ENCODE measurements around the gene ABTB2.

Gene ABTB2

DNA sequence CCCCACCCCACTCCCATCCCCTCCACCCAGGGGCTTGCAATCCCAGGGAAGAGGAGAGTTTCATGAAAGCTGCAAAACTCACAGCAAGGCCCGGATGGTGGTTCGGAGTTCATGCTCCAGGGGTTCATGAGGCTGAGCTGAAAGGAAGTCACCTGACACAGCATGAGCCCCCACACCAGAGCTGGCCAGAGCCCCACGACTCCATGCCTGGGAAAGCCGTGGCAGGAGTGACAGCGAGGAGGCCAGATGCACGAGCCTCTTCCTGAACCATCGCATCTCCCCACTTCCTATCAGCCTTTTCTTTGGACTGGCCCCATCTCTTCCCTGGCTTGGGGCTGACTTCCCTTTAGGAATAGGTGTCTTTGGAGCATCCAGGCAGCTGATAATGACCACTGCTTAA, 105.8 kb downstream of the ABTB2 start:
- H3K4me3 ChIP-seq (replicated peaks; ENCODE audit: insufficient read depth, low read length): no peak overlapping the region
- no peak overlapping the region for H3K27ac ChIP-seq (replicated peaks)
- no peaks in the 10 kb centered on the region for H3K27me3 ChIP-seq (ENCODE audit: insufficient read depth, poor library complexity, severe bottlenecking)
- DNase-seq (ENCODE audit: low read depth in 1 of 2, low spot score in 1 of 2): no peak
- TF ChIP-seq, protein P1, sequence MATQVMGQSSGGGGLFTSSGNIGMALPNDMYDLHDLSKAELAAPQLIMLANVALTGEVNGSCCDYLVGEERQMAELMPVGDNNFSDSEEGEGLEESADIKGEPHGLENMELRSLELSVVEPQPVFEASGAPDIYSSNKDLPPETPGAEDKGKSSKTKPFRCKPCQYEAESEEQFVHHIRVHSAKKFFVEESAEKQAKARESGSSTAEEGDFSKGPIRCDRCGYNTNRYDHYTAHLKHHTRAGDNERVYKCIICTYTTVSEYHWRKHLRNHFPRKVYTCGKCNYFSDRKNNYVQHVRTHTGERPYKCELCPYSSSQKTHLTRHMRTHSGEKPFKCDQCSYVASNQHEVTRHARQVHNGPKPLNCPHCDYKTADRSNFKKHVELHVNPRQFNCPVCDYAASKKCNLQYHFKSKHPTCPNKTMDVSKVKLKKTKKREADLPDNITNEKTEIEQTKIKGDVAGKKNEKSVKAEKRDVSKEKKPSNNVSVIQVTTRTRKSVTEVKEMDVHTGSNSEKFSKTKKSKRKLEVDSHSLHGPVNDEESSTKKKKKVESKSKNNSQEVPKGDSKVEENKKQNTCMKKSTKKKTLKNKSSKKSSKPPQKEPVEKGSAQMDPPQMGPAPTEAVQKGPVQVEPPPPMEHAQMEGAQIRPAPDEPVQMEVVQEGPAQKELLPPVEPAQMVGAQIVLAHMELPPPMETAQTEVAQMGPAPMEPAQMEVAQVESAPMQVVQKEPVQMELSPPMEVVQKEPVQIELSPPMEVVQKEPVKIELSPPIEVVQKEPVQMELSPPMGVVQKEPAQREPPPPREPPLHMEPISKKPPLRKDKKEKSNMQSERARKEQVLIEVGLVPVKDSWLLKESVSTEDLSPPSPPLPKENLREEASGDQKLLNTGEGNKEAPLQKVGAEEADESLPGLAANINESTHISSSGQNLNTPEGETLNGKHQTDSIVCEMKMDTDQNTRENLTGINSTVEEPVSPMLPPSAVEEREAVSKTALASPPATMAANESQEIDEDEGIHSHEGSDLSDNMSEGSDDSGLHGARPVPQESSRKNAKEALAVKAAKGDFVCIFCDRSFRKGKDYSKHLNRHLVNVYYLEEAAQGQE (IDR thresholded peaks at IDR 0.05; ENCODE audit: insufficient replicate concordance, low read depth): no peak
- no peak for TF ChIP-seq SPI1 (IDR thresholded peaks at IDR 0.05; ENCODE audit: borderline replicate concordance, low read depth)
- TF ChIP-seq, protein P2, sequence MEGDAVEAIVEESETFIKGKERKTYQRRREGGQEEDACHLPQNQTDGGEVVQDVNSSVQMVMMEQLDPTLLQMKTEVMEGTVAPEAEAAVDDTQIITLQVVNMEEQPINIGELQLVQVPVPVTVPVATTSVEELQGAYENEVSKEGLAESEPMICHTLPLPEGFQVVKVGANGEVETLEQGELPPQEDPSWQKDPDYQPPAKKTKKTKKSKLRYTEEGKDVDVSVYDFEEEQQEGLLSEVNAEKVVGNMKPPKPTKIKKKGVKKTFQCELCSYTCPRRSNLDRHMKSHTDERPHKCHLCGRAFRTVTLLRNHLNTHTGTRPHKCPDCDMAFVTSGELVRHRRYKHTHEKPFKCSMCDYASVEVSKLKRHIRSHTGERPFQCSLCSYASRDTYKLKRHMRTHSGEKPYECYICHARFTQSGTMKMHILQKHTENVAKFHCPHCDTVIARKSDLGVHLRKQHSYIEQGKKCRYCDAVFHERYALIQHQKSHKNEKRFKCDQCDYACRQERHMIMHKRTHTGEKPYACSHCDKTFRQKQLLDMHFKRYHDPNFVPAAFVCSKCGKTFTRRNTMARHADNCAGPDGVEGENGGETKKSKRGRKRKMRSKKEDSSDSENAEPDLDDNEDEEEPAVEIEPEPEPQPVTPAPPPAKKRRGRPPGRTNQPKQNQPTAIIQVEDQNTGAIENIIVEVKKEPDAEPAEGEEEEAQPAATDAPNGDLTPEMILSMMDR (IDR thresholded peaks at IDR 0.05; ENCODE audit: insufficient read depth, low read length): no peak
- TF ChIP-seq GABPA (IDR thresholded peaks at IDR 0.05; ENCODE audit: low read depth): no peak
- TF ChIP-seq POLR2AphosphoS5 (IDR thresholded peaks at IDR 0.05; ENCODE audit: low read depth): no peak

DNA sequence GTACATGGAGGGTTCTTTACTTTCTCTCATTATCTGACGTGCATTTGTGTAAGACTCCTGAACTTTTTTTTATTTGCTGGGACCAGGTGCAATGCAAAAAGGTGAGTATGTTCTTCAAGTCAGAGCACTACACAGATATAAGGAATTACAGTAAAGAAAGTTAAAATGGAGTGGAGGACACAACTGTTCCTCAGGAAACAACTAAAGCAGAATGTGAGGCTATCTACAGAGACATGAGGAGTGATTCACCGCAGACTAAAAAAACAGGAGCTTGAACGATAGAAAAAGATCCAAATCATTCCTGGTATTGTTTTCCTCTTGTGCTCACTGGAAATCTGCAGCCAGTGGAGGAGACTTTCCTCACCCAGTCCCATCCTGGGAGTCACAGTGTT, 106.2 kb downstream of the ABTB2 start:
- no peak for DNase-seq (ENCODE audit: low read depth in 1 of 2, low spot score in 1 of 2)
- no peak for TF ChIP-seq POLR2AphosphoS5 (IDR thresholded peaks at IDR 0.05; ENCODE audit: low read depth)
- TF ChIP-seq GABPA (IDR thresholded peaks at IDR 0.05; ENCODE audit: low read depth): no peak
- TF ChIP-seq, protein P1 (IDR thresholded peaks at IDR 0.05; ENCODE audit: insufficient replicate concordance, low read depth): no peak
- TF ChIP-seq SPI1 (IDR thresholded peaks at IDR 0.05; ENCODE audit: borderline replicate concordance, low read depth): no peak
- TF ChIP-seq, protein P2 (IDR thresholded peaks at IDR 0.05; ENCODE audit: insufficient read depth, low read length): no peak
- Histone ChIP-seq H3K4me3 (replicated peaks; ENCODE audit: insufficient read depth, low read length) (no peak overlapping the region), H3K27me3 (ENCODE audit: insufficient read depth, poor library complexity, severe bottlenecking) (no peaks in the 10 kb centered on the region), H3K27ac (replicated peaks) (no peak overlapping the region)

DNA sequence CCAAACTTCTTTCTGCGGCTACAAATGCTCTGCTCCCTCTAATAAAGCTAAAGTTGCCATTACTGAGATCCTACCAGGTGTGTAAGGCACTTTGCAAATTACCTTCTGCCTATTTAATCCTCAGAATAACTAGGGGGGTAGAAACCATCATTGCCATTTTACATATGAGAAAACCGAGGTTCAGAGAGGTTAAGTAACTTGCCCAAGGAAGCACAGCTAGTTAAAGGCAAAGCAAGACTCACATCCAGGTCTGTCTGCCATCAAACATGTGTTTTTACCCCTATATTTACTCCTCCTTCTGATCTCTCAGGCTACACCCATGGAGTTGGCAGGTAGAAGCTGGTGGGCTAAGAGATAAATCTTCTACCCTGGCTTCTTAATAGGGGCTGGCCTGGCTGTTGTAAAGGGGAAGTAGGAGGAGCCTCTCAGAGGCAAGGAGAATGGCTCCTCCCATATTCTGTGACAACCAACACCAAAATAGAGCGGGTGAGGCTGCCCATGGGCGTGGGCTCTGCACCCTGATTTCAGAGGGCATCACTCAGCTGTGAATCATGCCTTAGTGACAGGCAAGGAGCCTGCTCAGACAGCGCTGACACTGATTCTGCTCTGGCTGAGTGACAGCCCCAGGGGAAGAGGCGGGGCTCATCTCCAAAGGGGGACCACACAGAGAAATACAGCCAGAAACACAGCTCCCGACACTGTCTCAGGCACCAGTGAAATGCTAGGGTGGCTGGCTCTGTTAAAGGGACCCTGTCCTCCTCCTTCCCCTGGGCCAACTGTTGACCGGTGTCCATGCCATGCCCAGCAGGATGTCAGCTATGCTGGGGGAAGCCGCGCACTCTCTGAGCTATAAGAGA, 106.8 kb downstream of the ABTB2 start:
- DNase-seq (ENCODE audit: low read depth in 1 of 2, low spot score in 1 of 2): peak; percentile 51 to 53
- H3K27me3 ChIP-seq (ENCODE audit: insufficient read depth, poor library complexity, severe bottlenecking): no peaks in the 10 kb centered on the region
- no peak overlapping the region for H3K4me3 ChIP-seq (replicated peaks; ENCODE audit: insufficient read depth, low read length)
- TF ChIP-seq, protein P2 (IDR thresholded peaks at IDR 0.05; ENCODE audit: insufficient read depth, low read length): no peak
- TF ChIP-seq, protein P1 (IDR thresholded peaks at IDR 0.05; ENCODE audit: insufficient replicate concordance, low read depth): no peak
- TF ChIP-seq SPI1 (IDR thresholded peaks at IDR 0.05; ENCODE audit: borderline replicate concordance, low read depth): peak; percentile 16; the same call in 1 of the 2 replicates
- no peak for TF ChIP-seq GABPA (IDR thresholded peaks at IDR 0.05; ENCODE audit: low read depth)
- TF ChIP-seq POLR2AphosphoS5 (IDR thresholded peaks at IDR 0.05; ENCODE audit: low read depth): no peak
- H3K27ac ChIP-seq (replicated peaks): no peak overlapping the region
